Stimulated activated CD4-positive, alpha-beta T cell treated with anti-CD3 and anti-CD28 coated beads, Interleukin-2, amount 100 ng/mL, for 24 hours (primary cell): ENCODE results near the gene ADAMTS10.
A peak's percentile ranks its signal among the peaks of the same experiment; 100 is the strongest.
"Not testable (repeated sequence)": the region's sequence is repeated elsewhere in the genome, so short reads cannot be mapped to it uniquely, and the experiment has no call there.

Experiments used
- DNase-seq, 2 donors: peaks; one replicate each; pipeline ENCODE4 v3.0.0-alpha.2; 2020

Gene ADAMTS10

DNA sequence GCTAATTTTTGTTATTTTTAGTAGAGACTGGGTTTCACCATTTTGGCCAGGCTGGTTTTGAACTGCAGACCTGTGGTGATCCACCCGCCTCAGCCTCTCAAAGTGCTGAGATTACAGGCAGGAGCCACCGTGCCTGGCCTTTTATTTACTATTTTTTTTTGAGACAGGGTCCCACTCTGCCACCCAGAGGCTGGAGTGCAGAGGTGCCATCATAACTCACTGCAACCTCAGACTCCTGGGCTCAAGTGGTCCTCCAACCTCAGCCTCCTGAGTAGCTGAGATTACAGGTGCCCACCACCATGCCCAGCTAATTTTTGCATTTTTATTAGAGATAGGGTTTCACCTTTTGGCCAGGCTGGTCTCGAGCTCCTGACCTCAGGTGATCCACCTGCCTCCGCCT, 12.4 kb upstream of the ADAMTS10 start:
- not testable (repeated sequence) for DNase-seq

DNA sequence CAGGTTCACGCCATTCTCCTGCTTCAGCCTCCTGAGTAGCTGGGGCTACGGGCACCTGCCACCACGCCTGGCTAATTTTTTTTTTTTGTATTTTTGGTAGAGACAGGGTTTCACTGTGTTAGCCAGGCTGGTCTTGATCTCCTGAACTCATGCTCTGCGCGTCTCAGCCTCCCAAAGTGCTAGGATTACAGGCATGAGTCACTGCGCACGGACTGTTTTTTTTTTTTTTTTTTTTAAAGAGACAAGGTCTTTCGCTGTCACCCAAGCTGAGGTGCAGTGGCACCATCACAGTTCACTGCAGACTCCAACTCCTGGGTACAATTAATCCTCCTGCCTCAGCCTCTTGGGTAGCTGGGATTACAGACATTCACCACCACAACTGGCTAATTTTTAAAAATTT, 8.2 kb upstream of the ADAMTS10 start:
- no peak for DNase-seq

DNA sequence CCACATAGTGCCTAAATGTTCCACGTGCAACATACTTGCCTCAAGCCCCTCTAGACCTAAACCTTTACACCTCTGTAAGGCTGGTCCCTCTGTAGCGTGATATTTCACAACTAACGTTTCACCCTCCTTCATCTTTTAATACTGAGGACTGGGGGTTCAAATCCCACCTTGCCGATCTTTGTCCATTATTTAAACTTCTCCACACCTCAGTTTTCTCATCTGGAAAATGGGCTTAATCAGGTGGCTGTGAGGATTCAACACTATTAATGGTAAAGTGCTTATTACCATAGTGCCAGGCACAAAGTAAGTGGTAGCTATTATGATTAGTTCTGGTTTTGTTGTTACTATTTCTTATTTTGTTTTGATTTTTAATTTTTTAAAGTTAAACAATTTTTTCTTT, 7.5 kb upstream of the ADAMTS10 start:
- no peak for DNase-seq

GRCh38 chr19:8617325-8617724, 6.8 kb upstream of the ADAMTS10 start:
- not testable (repeated sequence) for DNase-seq

- no peak for DNase-seq
These were observed 6.3 kb upstream of the ADAMTS10 start for GRCh38 chr19:8616861-8617260.

DNA sequence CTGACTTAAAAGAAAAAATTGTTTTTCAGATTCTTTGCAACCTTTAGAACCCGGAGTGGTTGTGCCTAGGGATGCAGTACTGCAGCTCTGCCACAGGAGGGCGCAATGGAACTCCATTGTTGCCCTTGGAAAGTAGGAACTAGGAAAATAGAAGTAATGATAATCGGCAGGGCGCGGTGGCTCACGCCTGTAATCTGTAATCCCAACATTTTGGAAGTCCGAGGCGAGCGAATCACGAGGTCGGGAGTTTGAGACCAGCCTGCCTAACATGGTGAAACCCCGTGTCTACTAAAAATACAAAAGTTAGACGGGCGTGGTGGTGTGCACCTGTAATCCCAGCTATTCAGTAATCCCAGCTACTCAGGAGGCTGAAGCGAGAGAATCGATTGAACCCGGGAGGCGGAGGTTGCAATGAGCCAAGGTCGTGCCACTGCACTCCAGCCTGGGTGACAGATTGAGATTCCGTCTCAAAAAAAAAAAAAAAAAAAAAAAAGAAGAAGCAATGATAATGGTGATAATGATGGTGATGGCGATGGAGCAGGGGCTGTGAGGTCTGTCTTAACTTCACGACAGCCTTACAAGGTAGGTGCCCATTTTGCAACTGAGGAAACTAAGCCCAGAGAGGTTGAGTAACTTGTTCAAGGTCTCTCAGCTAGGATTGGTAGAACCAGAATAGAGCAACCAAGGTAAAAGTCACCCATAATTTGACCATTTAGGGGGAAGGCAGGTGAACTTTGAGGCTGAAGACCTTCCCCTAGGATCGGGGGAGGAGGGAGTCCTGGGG, 5.5 kb upstream of the ADAMTS10 start:
- peak; percentile 67 to 68 for DNase-seq

DNA sequence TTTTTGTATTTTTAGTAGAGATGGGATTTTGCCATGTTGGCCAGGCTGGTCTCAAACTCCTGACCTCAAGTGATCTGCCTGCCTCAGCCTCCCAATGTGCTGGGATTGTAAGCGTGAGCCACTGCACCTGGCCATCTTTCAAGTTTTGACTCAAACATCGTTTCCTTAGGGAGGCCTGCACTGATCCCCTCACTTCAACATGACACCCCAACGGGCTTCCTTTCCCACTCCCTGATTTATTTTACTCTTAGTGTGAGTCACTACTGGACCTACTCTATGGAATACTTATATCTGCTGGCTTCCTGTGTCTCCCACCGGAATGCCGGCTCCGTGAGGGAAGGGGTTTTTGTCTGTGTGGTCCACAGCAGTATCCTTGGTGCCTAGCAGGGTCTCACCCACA, 4.5 kb upstream of the ADAMTS10 start:
- no peak for DNase-seq

DNA sequence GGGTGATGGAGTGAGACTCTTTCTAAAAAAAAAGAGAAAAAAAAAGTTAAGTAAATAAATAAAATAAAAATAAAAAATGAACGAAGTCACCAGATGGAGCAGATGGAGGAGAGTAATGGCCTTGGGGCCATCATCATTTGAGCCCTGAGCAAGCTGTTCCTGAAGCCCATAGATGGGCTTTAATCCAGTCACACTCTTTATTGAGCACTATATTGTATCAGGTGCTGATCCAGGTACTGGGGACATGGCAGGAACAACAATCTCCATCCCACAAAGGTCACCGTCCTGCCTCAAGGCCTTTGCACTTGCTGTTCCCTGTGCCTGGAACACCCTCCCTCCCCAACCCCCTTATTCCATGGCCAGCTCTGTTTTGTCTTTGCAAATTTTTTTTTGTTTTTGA, 3.9 kb upstream of the ADAMTS10 start:
- DNase-seq = no peak

DNA sequence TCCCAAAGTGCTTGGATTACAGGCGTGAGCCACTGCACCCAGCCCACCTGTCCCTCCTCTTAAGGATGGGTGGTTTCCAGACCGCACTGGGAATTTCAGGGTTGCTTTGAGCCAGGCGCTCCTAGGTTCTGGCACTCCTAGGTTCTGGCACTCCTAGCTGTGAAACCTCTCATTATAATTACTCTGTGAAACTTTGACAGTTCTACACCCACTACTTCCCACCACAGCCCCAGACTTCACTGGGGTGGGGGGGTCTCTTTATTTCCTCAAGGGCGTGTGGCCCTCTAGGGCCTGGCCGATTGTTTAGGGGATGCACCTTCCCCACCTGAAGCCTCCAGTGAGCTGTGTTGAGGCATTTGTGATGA, 2.3 kb upstream of the ADAMTS10 start:
- no peak for DNase-seq

- DNase-seq = no peak
These were observed 1.6 kb upstream of the ADAMTS10 start for GRCh38 chr19:8611877-8612806.

DNA sequence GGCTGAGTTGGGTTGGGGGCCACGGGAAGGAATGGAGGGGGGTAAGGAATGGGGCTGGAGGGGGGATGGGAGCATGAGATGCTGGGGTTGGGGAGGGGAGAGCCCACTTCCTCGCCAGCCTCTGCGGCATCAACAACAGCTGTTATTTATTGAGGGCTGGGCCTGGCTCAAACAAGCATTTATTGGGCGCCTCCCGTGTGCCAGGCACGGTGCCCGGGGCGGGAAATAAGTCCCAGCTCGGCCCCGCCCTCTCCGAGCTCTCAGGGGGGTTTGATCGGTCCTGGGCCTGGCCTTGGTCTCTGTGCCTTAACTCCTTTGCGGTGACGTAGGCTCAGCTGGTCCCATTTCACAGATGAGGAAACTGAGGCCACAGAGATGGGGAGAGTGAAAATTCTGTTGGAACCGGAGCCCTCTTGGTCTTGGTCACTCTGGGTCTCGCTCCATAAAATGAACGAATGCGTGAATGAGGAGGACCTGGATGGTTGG, 919 bp upstream of the ADAMTS10 start:
- no peak for DNase-seq

GRCh38 chr19:8610936-8611300, 403 bp upstream of the ADAMTS10 start:
- no peak for DNase-seq

DNA sequence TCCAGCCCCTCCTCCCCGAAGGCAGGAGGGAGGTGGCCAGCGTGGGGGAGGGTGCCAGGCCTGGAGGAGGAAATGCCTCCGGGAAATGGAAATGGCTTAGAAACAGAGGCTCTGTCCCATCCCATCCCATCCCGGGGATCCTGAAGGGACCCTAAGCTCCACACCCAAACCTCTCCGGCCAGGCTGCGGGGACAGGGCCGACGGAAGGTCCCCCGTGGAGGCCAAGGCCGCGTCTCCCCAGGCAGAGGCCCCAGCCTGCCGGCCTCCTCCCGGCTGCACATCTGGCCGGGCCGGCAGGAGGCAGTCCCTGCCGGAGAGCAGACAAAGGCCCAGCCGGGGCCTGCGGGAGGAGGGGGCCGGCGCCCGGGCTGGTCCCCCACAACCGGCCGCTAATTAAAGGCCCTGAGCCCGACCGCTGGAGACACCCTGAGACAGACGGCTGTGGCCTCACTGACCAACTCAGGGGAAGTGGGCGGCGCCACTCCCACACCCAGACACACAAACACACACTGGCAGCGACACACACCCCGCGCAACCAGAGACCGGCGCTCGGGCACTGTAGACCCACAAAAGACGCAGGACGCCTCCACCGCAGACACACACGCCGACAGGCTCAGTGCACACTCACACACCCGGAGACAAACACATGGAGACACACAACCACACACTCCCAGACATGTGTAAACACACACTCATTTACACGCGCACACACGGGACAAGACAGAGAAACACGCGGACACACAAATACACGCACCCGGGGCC, 1.1 kb downstream of the ADAMTS10 start:
- peak; percentile 26 to 30 for DNase-seq

DNA sequence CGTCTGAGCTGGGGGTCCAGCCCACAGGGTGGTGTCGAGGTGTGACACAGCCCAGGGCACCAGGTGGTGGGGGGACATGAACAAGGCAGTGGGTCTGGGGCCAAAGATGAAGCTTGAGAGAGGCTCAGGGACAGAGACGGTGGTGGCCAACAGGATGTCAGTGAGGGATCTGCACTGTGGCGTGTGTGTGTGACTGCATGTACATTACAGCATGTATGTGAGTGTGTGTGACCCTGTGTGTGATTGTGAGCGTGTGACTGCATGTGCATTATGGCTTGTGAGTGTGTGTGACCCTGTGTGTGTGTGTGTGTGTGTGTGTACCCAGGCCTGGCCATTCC, 1.6 kb downstream of the ADAMTS10 start:
- DNase-seq = no peak

- DNase-seq = no peak
These were observed 3.1 kb downstream of the ADAMTS10 start for GRCh38 chr19:8607386-8607785.

- DNase-seq = no peak
These were observed 5.0 kb downstream of the ADAMTS10 start for GRCh38 chr19:8605514-8605913.

DNA sequence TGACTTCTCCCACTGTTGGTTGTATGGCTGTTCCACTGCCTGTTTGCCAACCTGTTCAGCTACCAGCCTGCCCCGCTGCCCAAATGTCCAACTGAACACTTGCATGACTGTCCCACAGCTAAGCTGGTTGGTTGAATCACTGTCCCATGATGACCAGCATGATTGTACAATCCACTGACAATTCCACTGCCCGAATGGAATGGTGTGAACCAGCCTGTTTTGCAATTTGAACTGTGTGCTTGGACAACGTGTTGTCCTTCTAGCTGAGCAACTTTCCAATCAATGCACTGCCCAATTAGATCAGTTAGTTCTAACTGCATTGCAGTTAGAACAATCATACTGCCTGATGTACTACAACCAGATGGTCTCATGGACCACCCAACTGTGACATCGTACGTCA, 8.7 kb downstream of the ADAMTS10 start:
- DNase-seq = no peak

DNA sequence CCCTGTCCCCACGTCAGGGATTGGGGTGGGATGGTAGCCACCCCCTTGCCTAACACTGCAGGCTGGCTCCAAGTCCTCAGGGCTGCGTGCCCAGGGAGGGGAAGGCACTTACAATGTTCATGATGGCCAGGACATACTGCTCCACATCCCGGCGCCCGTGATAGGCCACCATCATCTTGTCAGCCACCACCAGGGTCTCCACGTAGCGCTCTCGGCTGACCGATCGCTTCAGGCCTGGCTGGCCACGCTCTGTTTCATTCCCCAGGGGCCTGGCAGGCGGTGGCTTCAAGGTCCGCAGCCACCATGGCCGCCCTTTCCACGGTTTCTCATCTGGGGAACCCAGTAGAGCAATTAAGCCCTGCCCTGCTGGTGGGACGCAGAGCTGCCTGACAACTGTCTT, 9.7 kb downstream of the ADAMTS10 start:
- DNase-seq = no peak

GRCh38 chr19:8600064-8600463, 10.5 kb downstream of the ADAMTS10 start:
- DNase-seq = no peak

- DNase-seq = no peak
These were observed 14.3 kb downstream of the ADAMTS10 start for GRCh38 chr19:8596168-8596567.

GRCh38 chr19:8595651-8596050, 14.9 kb downstream of the ADAMTS10 start:
- no peak for DNase-seq

GRCh38 chr19:8593931-8594330, 16.6 kb downstream of the ADAMTS10 start:
- DNase-seq = no peak

DNA sequence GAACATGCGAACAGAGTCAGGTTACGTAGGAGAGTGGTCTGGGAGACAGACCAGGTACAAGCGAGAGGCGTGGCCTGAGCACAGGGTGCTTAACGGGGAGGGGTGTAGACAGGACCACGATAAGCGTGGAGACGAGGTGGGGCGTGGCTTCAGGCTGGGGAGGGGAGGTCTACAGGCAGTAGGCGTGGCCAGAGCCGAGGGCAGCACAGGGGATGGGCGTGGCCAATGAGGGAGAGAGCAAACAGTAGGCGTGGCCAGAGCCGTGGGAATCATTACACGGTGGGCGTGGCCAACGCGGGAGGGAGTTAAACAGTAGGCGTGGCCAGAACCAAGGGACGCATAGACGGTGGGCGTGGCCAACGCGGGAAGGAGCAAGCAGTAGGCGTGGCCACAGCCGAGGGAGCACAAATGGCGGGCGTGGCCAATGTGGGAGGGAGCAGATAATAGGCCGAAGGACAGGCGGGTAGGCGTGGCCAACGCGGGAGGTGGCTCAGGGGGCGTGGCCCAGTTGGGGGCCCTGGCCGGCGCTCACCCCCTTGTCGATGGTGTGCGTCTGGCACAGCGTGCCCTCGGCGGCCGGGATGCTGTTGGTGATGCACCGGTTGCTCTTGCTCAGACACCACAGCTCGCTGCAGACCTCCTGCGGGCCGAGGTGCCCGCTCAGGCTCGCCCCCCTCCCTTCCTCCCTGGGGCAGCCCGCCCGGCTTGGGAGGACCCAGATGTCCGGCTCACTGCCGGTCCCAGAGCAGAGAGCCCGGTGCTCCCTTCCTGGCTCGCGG, 18.1 kb downstream of the ADAMTS10 start:
- peak; percentile 94 to 95 for DNase-seq
